Panc1 (cell line): ENCODE data around the gene ZBTB12. TPM values are rescaled to one million over a fixed set of nuclear protein-coding genes. Genes with fewer than 3 reads are reported as not detected.
A peak's percentile ranks its signal among the peaks of the same experiment; 100 is the strongest.

ENCODE experiments used
- ATAC-seq: fragments of 200-7000 bp; cut with Tn5 transposase; 2 replicates; pipeline ENCODE4 v1.9.1; 2020; ENCODE audit warnings: mild to moderate bottlenecking, moderate library complexity
- BruUV-seq: library from RNA; stranded (reverse); fragments of 400-500 nt; replicated peaks from 2 replicates; lab custom pipeline; 2021; lab: Mats Ljungman, UMichigan
- CTCF ChIA-PET: fragments of 300-600 bp; sonication (Branson Sonifier 250); formaldehyde crosslinking; loops from one replicate; lab custom pipeline; 2022; ENCODE audit warnings: antibody characterized with exemption; lab: Charles Lee
- POLR2A ChIA-PET: fragments of 300-600 bp; sonication (Branson Sonifier 250); formaldehyde crosslinking; loops from one replicate; lab custom pipeline; 2022; ENCODE audit warnings: antibody characterized with exemption; lab: Charles Lee
- DNase-seq: peaks from one replicate; pipeline ENCODE4 v3.0.0-alpha.2; 2010; ENCODE audit warnings: low read depth, low spot score
- H3K27ac ChIP-seq: 2 replicates; pipeline ENCODE4 v1.5.1; 2011; ENCODE audit warnings: mild to moderate bottlenecking, low read length, inconsistent platforms
- H3K27me3 ChIP-seq: fragments of 200-500 bp; sonication (Bioruptor generic); 2 replicates; pipeline ENCODE4 v1.6.0; 2014; ENCODE audit warnings: low read length, inconsistent platforms; ENCODE audit not compliant: control insufficient read depth, insufficient read depth
- H3K36me3 ChIP-seq: fragments of 200-500 bp; sonication (Bioruptor generic); 2 replicates; pipeline ENCODE4 v1.5.1; 2014; ENCODE audit warnings: inconsistent platforms, mild to moderate bottlenecking, low read length, moderate library complexity; ENCODE audit not compliant: control insufficient read depth, insufficient read depth
- H3K4me1 ChIP-seq: 2 replicates; pipeline ENCODE4 v1.5.1; 2011; ENCODE audit warnings: inconsistent platforms, mild to moderate bottlenecking, low read length, moderate library complexity; ENCODE audit not compliant: control insufficient read depth, insufficient read depth
- H3K4me3 ChIP-seq, 2 experiments: 2 replicates each; pipeline ENCODE4 v1.5.1; 2011 to 2012; ENCODE audit warnings: low read depth in 2 of 2, low read length in 2 of 2, mild to moderate bottlenecking in 2 of 2, inconsistent platforms in 1 of 2, moderate library complexity in 1 of 2
- H3K9me3 ChIP-seq: fragments of 200-500 bp; sonication (Bioruptor generic); 2 replicates; pipeline ENCODE4 v1.5.1; 2014; ENCODE audit warnings: low read depth, mild to moderate bottlenecking, inconsistent platforms, low read length, moderate library complexity; ENCODE audit not compliant: control insufficient read depth, insufficient read depth
- CTCF ChIP-seq: fragments of 450-650 bp; IDR thresholded peaks from 2 replicates; pipeline ENCODE4 v1.5.1; 2017; ENCODE audit warnings: mild to moderate bottlenecking
- POLR2AphosphoS5 ChIP-seq: IDR thresholded peaks from 2 replicates; pipeline ENCODE4 v1.6.1; 2012; ENCODE audit warnings: mild to moderate bottlenecking, low read depth, low read length, moderate library complexity
- REST ChIP-seq, 2 experiments: IDR thresholded peaks; 2 replicates each; pipeline ENCODE4 v1.6.1; 2011 to 2012; ENCODE audit warnings: low read depth in 2 of 2, control low read depth in 1 of 2, low read length in 1 of 2, mild to moderate bottlenecking in 1 of 2, moderate library complexity in 1 of 2; ENCODE audit not compliant: insufficient read depth in 1 of 2
- SIN3A ChIP-seq: IDR thresholded peaks from 2 replicates; pipeline ENCODE4 v1.6.1; 2012; ENCODE audit warnings: low read depth, mild to moderate bottlenecking, low read length, moderate library complexity, borderline replicate concordance; ENCODE audit not compliant: insufficient read depth
- TCF7L2 ChIP-seq: IDR thresholded peaks from 2 replicates; pipeline ENCODE4 v1.6.1; 2011; ENCODE audit warnings: mild to moderate bottlenecking, low read depth, low read length, inconsistent platforms
- in situ Hi-C: cut with HindIII; loops from 2 replicates; pipeline ENCODE4 v1.10.0; 2016; ENCODE audit warnings: low sequenced_read_pairs, low pct_unique_long_range_greater_than_20kb
- intact Hi-C: fragments of 100-400 bp; cut with micrococcal nuclease; formaldehyde crosslinking; loops from one replicate; pipeline ENCODE4 v1.10.0; 2022; ENCODE audit not compliant: unreplicated experiment
- total RNA-seq: library from RNA; stranded (reverse); gene quantifications from one replicate; pipeline ENCODE4 v1.2.1, GENCODE V29; 2021; ENCODE audit not compliant: unreplicated experiment

ZBTB12 gene
- total RNA-seq, 1 experiment from 2014 or later = 9.4 TPM

DNA sequence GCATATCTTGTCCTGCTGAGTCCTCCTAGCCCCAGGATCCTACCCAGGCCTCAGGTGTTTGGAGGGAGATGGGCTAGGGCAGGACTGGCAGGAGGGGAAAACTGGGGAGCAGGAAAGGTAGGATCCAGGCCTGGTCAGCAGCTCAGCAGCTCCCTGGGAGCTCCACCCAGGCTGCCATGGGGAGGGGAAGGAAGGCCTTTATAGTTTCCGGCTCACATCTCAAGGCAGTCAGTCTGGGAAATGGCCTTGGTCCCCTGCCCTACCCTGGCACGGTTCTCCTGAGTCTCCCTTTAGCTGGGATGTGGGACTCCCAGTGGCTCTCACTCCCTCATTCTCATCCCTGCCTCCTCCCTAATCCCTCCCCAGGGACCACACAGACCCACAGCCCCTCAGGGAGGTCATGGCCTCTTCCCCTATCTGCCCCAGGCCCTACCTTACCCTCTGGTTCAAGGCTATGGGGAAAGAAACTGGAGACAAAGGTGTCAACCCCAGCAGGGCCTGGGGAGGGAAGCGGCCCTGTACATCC, 24.7 kb downstream of the ZBTB12 start:
- POLR2A ChIA-PET = no interaction called here
- ATAC-seq (peak; percentile 49), DNase-seq (no peak)
- Histone ChIP-seq H3K36me3 (no peaks in the 10 kb centered on the region), H3K9me3 (no peaks in the 10 kb centered on the region), H3K4me3 (no peak overlapping the region), H3K27me3 (no peaks in the 10 kb centered on the region), H3K27ac (peak overlapping the region; percentile 77), H3K4me1 (peaks cover 37% of the 10 kb centered on the region)
- TF ChIP-seq POLR2AphosphoS5 = no peak
- no peak for TF ChIP-seq REST (IDR thresholded peaks at IDR 0.05; ENCODE audit: insufficient read depth in 1 of 2, low read depth in 2 of 2, low read length in 1 of 2)
- TF ChIP-seq TCF7L2 = no peak
- no peak for TF ChIP-seq SIN3A
- no peak for TF ChIP-seq CTCF
- CTCF ChIA-PET = no interaction called here
- no TSS peak for BruUV-seq
- intact Hi-C loops (no loop called here), in situ Hi-C loops (no loop called here)

DNA sequence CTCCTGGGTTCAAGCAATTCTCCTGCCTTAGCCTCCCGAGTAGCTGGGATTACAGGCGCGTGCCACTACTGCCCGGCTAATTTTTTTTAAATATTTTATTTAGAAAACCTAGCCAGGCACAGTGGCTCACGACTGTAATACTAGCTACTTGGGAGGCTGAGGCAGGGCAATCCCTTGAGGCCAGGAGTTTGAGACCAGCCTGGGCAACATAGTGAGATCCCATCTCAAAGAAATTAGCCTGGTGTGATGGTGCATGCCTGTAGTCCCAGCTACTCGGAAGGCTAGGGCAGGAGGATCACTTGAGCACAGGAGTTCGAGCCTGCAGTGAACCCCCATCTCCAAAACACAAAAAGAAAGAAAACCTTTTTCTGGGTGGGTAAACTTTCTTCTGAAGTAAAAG, 25.5 kb downstream of the ZBTB12 start:
- no peak for TF ChIP-seq POLR2AphosphoS5
- in situ Hi-C loops = no loop called here
- Histone ChIP-seq H3K4me3 (no peak overlapping the region), H3K4me1 (peaks cover 37% of the 10 kb centered on the region), H3K27ac (no peak overlapping the region; the same call in 1 of the 2 replicates), H3K9me3 (no peaks in the 10 kb centered on the region), H3K36me3 (no peaks in the 10 kb centered on the region), H3K27me3 (no peaks in the 10 kb centered on the region)
- no peak for DNase-seq
- intact Hi-C loops = no loop called here
- POLR2A ChIA-PET = no interaction called here
- CTCF ChIA-PET = no interaction called here
- ATAC-seq = no peak
- no TSS peak for BruUV-seq

DNA sequence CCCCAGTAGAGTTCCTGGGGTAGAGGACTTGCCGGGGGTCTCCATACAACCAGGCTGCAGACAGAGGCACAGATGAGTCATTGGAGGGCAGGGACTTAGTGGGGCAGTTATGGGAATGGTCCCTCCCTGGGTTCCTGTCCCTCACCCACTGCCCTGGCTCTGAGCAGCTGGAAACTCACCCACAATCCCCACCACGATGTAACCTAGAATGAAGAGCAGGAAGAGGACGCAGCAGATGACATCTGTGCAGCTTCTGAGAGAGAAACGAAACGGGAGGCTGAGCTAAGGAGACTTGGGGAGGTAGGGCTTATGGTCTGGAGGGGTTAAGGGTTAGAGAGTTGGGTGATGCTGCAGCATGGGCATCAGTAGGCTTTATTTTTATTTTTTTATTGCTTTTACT, 26.0 kb downstream of the ZBTB12 start:
- CTCF ChIA-PET = interaction anchor here (0.5 to 1.0 kb wide), 2 partner anchors 25 to 41 kb away, joined by 5 to 9 read pairs; no protein-coding TSS in a partner anchor
- no peak for TF ChIP-seq SIN3A
- DNase-seq = no peak
- intact Hi-C loops (no loop called here), in situ Hi-C loops (no loop called here)
- Histone ChIP-seq H3K9me3 (no peaks in the 10 kb centered on the region), H3K27ac (peak overlapping the region; percentile 67), H3K4me3 (no peak overlapping the region), H3K27me3 (no peaks in the 10 kb centered on the region), H3K36me3 (no peaks in the 10 kb centered on the region), H3K4me1 (peaks cover 39% of the 10 kb centered on the region)
- no TSS peak for BruUV-seq
- POLR2A ChIA-PET = interaction anchor here (0.6 kb wide), 1 partner anchor 180 kb away, joined by 3 read pairs; no protein-coding TSS in a partner anchor
- ATAC-seq = no peak
